LHCN-M2 (cell line): ENCODE results near the gene DCLK2. TPM values are rescaled to one million over a fixed set of nuclear protein-coding genes. Genes with fewer than 3 reads are reported as not detected.
A peak's percentile ranks its signal among the peaks of the same experiment; 100 is the strongest.
"Not testable (repeated sequence)": the region's sequence is repeated elsewhere in the genome, so short reads cannot be mapped to it uniquely, and the experiment has no call there.

ENCODE experiments used
- DNase-seq: peaks from one replicate; pipeline ENCODE4 v3.0.0-alpha.2; 2012; ENCODE audit warnings: low read depth
- total RNA-seq: library from RNA; depleted of rRNA; stranded (reverse); fragments of >200 nt; gene quantifications from 2 replicates; pipeline ENCODE4 v1.2.3, GENCODE V29; 2014

The DCLK2 gene
- total RNA-seq, 1 experiment from 2014 or later: 2.8 TPM

DNA sequence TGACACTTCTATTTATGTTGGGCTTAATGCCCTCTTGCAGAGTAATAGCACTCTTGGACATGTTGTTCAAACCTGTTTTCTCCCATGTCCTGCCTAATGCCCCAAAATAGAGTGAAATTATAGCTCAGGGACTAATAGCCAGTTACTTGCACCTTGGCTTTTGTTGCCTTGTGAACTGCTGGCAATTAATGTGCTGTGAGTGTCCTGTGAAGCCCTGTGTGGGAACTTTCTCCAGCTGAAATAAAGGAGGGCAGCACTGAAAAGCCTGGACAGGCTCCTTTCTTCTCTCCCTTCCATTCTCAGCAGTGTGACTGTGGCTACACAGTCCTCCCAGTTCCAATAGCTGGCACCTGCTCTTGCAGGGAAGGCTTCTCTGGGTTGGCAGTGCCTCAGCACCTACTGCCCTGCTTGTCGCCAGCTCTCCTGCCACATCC is 72.4 kb downstream of the DCLK2 start:
- DNase-seq: no peak

GRCh38 chr4:150152766-150153165 is 74.5 kb downstream of the DCLK2 start:
- peak; percentile 91 for DNase-seq

- DNase-seq: no peak
Observed at GRCh38 chr4:150155391-150155790, 77.1 kb downstream of the DCLK2 start.

- DNase-seq: no peak
Observed at GRCh38 chr4:150156543-150156942, 78.3 kb downstream of the DCLK2 start.

- DNase-seq: no peak
Observed at GRCh38 chr4:150158041-150158440, 79.8 kb downstream of the DCLK2 start.

DNA sequence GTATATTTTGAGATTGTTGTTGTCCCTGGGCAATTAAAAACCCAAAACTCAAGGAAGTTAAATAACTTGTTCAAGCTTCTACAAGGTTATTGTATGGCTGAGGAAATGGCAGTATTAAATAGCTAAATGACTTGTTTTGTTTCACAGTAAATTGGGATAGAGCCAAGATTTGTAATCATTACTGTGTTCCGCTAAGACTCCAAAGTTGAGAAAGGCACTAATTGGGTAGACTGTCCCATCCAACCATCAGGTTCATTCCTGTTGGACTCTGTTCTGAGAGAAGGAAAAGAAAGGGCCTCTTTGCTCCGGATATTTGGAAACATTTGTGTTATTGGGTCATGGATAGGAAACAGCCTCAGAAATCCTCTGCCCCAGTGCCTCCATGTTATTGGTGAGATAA is 82.2 kb downstream of the DCLK2 start:
- DNase-seq: no peak

DNA sequence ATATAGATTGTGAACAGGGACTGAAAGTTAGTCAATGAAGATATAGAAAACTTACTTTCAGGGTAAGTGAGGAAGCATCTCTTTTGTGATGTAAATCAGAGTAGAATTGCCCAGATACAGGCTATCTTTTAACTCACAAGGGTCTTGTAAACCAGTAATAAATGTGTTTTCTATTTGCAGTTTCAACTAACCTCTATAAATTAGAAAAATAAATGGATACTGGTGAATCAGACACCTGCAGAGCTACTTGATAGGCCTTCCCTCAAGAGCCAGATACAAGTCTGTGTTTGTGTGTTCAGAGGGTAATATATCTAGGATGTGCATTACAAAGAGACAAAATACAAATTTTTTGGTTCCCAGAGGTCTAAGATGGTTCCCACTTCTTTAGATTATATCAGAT is 82.9 kb downstream of the DCLK2 start:
- no peak for DNase-seq

- DNase-seq: not testable (repeated sequence)
Observed at GRCh38 chr4:150162020-150162419, 83.8 kb downstream of the DCLK2 start.

GRCh38 chr4:150164055-150164454 is 85.8 kb downstream of the DCLK2 start:
- DNase-seq: no peak

- DNase-seq: no peak
Observed at GRCh38 chr4:150164956-150165629, 86.8 kb downstream of the DCLK2 start.

DNA sequence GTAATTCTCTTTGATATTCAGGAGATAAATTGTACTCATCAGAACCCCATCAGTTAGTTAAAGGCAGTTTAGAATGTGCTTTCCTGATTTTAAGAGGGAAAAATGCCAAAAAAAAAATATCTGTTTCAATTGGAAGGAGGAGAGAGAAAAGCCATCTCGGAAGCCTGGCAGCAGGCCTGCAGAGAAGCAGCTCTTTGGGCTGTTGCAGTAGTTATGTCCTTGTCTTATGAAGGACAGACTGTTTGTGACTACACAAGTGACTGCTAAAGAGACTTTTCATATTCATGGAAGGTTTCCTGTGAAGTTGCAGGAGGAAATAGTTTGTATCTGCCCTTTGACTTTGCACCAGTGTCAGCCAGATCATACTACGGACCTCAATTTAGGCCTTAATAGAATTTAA is 88.8 kb downstream of the DCLK2 start:
- DNase-seq: no peak

DNA sequence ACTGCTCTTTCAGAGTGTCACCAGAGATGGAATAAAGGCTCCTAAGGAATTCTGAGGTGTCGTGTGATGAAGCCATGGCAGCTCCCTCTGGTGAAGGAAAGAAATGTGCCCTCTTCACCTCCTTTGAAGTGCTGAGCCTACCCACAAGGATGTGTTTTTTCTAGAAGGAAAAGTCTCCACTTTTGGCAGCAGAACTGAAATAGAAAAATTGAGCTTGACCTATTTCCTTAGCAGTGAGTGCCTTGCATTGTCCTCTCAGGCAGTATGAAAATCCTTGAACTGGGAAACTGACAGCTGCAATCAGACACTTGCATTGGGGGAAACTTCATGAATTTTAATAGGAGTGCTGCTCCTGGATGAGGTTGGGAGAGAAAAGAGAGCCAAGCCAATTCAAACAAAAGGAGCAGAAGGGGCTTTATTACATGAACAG is 95.2 kb downstream of the DCLK2 start:
- DNase-seq: peak; percentile 36

- no peak for DNase-seq
Observed at GRCh38 chr4:150173982-150174398, 95.7 kb downstream of the DCLK2 start.

- peak; percentile 46 for DNase-seq
Observed at GRCh38 chr4:150176547-150176946, 98.3 kb downstream of the DCLK2 start.

DNA sequence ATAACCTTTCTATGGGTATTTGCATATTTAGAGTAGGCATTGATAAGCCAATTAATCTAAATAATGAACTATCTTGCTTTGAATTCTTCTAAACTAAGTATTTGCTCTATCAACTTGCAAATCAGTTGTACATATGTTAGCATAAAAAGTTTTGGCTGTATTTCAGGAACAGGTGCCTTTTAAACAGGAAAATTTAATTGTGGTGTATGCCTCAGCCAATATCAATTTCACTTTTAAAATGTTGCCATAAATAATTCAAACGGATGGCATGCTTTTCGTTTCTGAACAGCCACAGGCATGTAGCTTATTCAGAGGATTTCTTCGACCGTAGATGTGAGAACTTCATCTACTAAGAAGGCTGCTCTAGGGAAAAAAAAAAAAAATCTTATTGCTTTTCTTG is 99.9 kb downstream of the DCLK2 start:
- peak; percentile 84 for DNase-seq

GRCh38 chr4:150181536-150181935 is 103.3 kb downstream of the DCLK2 start:
- DNase-seq: peak; percentile 49

- DNase-seq: no peak
Observed at GRCh38 chr4:150182794-150183193, 104.5 kb downstream of the DCLK2 start.

GRCh38 chr4:150185033-150185432 is 106.8 kb downstream of the DCLK2 start:
- DNase-seq: not testable (repeated sequence)

DNA sequence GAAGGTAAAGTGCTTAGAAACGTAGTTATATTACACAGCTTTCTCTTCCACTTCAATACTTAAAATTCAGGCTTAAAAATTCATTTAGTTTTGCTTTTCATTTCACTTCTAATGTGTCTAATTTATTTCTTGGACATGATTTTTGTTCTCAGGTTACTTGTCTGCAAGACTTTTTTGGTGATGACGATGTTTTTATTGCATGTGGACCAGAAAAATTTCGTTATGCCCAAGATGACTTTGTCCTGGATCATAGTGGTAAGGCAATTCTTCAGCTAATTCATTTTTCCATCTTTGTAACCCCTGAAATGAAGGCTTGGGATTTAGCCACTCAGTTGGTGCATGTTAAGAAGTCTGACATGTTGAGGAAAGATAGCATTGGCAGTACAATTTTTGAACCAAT is 114.7 kb downstream of the DCLK2 start:
- DNase-seq: no peak

DNA sequence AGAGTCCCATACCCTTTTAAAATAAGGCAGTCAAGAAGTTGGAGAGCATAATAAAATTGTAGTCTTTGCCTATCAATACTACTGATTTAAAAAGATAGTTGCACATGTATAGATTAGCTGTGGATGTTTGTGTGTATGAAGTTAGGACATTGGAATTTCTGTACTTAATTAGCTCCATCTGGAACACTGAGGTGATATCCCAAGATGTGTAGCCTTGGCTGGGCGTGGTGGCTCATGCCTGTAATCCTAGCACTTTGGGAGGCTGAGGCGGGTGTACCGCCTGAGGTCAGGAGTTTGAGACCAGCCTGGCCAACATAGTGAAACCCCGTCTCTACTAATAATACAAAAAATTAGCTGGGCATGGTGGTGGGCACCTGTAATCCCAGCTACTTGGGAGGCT is 119.0 kb downstream of the DCLK2 start:
- not testable (repeated sequence) for DNase-seq

DNA sequence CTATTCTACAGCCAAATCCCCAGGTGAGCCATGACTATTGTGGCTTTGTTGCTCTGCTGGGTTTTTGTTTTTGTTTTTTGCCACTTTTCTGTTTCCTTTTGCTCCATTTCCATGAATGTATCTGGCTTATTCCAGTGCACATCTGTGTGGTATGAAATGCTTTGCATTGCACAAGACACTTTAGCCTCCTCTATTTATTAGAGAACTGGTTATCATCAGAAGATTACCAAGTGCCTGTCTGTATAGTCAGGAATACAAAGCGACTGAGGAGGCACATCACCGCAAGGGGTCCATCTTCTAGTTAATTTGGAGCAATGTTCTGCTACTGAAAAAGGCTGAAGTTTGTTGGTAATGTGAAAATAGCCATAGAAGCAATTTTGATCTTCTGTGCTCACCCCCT is 120.8 kb downstream of the DCLK2 start:
- no peak for DNase-seq

GRCh38 chr4:150205016-150205415 is 126.8 kb downstream of the DCLK2 start:
- DNase-seq: no peak

GRCh38 chr4:150206265-150206664 is 128.0 kb downstream of the DCLK2 start:
- no peak for DNase-seq

- DNase-seq: no peak
Observed at GRCh38 chr4:150206954-150207353, 128.7 kb downstream of the DCLK2 start.
